ENCODE measurements around the gene HESX1. TPM values are rescaled to one million over a fixed set of nuclear protein-coding genes. Genes with fewer than 3 reads are reported as not detected.

The HESX1 gene
- total RNA-seq (under 1 TPM in 1 of 2 experiments, not detected in 1; 0.44 TPM), polyA plus RNA-seq (not detected)

GRCh38 chr3:57199895-57200297, at the start of gene HESX1:
Gene HESX1 (minus strand): TSS chr3:57199978. CDS start chr3:57199918, 60 bp downstream.
- no peaks in the 10 kb centered on the region for H3K36me3 ChIP-seq (ENCODE audit: insufficient read depth, low read length)
- no peaks in the 10 kb centered on the region for H3K9me3 ChIP-seq (ENCODE audit: low read length)
- H3K4me3 ChIP-seq (ENCODE audit: low read length) = no peak within 1 kb of the TSS
- peaks cover 9% of the 10 kb centered on the region for H3K27me3 ChIP-seq (ENCODE audit: insufficient read depth, low read length, poor library complexity, severe bottlenecking)
- peaks cover 13 to 18% of the 10 kb centered on the region in 2 donors for H3K27me3 Mint-ChIP-seq
- no peak within 1 kb of the TSS for H3K4me3 Mint-ChIP-seq
- H3K27ac ChIP-seq (ENCODE audit: low read depth, low read length) = no peak within 1 kb of the TSS
- H3K4me1 Mint-ChIP-seq = peaks cover 0 to 2% (median 0%) of the 10 kb centered on the region in 3 donors
- H3K36me3 Mint-ChIP-seq = no peaks in the 10 kb centered on the region
- CTCF ChIA-PET = no interaction called here
- no peaks in the 10 kb centered on the region for H3K4me1 ChIP-seq (ENCODE audit: insufficient read depth, low read length)
- POLR2A ChIA-PET = no interaction called here
- no peak for DNase-seq
- H3K27ac Mint-ChIP-seq = no peak within 1 kb of the TSS
- H3K9me3 Mint-ChIP-seq = peaks cover 0 to 4% (median 0%) of the 10 kb centered on the region in 5 donors

- Mint-ChIP-seq H3K36me3 (peaks cover 18 to 83% (median 28%) of the 10 kb centered on the region in 3 donors), H3K27me3 (no peaks in the 10 kb centered on the region), H3K4me3 (no peak overlapping the region), H3K27ac (no peak overlapping the region), H3K4me1 (no peaks in the 10 kb centered on the region), H3K9me3 (no peaks in the 10 kb centered on the region)
- no peaks in the 10 kb centered on the region for H3K4me1 ChIP-seq (ENCODE audit: insufficient read depth, low read length)
- no peaks in the 10 kb centered on the region for H3K27me3 ChIP-seq (ENCODE audit: insufficient read depth, low read length, poor library complexity, severe bottlenecking)
- no peak overlapping the region for H3K4me3 ChIP-seq (ENCODE audit: low read length)
- H3K27ac ChIP-seq (ENCODE audit: low read depth, low read length) = no peak overlapping the region
- DNase-seq = no peak
- H3K9me3 ChIP-seq (ENCODE audit: low read length) = no peaks in the 10 kb centered on the region
- H3K36me3 ChIP-seq (ENCODE audit: insufficient read depth, low read length) = peaks cover 26% of the 10 kb centered on the region
- POLR2A ChIA-PET = no interaction called here
- CTCF ChIA-PET = no interaction called here
These were observed 45.2 kb upstream of the HESX1 start for GRCh38 chr3:57244946-57245345.

GRCh38 chr3:57234613-57235575, 35.1 kb upstream of the HESX1 start:
- Mint-ChIP-seq H3K36me3 (peaks cover 8 to 31% (median 9%) of the 10 kb centered on the region in 3 donors), H3K4me3 (no peak overlapping the region), H3K9me3 (no peaks in the 10 kb centered on the region), H3K4me1 (peaks cover 5 to 47% (median 17%) of the 10 kb centered on the region in 3 donors), H3K27ac (no peak overlapping the region), H3K27me3 (no peaks in the 10 kb centered on the region)
- peaks cover 6% of the 10 kb centered on the region for H3K36me3 ChIP-seq (ENCODE audit: insufficient read depth, low read length)
- H3K4me3 ChIP-seq (ENCODE audit: low read length) = no peak overlapping the region
- CTCF ChIA-PET = no interaction called here
- H3K4me1 ChIP-seq (ENCODE audit: insufficient read depth, low read length) = no peaks in the 10 kb centered on the region
- POLR2A ChIA-PET = interaction anchor here (0.7 kb wide), 1 partner anchor 12 kb away, joined by 6 read pairs; no protein-coding TSS in a partner anchor
- H3K27me3 ChIP-seq (ENCODE audit: insufficient read depth, low read length, poor library complexity, severe bottlenecking) = no peaks in the 10 kb centered on the region
- no peak overlapping the region for H3K27ac ChIP-seq (ENCODE audit: low read depth, low read length)
- no peak for DNase-seq
- no peaks in the 10 kb centered on the region for H3K9me3 ChIP-seq (ENCODE audit: low read length)

- no peaks in the 10 kb centered on the region for H3K27me3 Mint-ChIP-seq
- CTCF ChIA-PET = interaction anchor here (0.9 kb wide), 1 partner anchor 464 kb away, joined by 3 read pairs; no protein-coding TSS in a partner anchor
- H3K4me1 ChIP-seq (ENCODE audit: insufficient read depth, low read length) = peaks cover 7% of the 10 kb centered on the region
- no peak overlapping the region for H3K27ac Mint-ChIP-seq
- no peak overlapping the region for H3K4me3 ChIP-seq (ENCODE audit: low read length)
- no peaks in the 10 kb centered on the region for H3K9me3 Mint-ChIP-seq
- H3K36me3 Mint-ChIP-seq = peaks cover 2 to 24% (median 4%) of the 10 kb centered on the region in 3 donors
- POLR2A ChIA-PET = interaction anchor here (0.7 kb wide), 1 partner anchor 11 kb away, joined by 6 read pairs; no protein-coding TSS in a partner anchor
- peaks cover 6% of the 10 kb centered on the region for H3K36me3 ChIP-seq (ENCODE audit: insufficient read depth, low read length)
- H3K27me3 ChIP-seq (ENCODE audit: insufficient read depth, low read length, poor library complexity, severe bottlenecking) = no peaks in the 10 kb centered on the region
- DNase-seq = no peak
- H3K4me1 Mint-ChIP-seq = peaks cover 12 to 58% (median 25%) of the 10 kb centered on the region in 3 donors
- H3K27ac ChIP-seq (ENCODE audit: low read depth, low read length) = no peak overlapping the region
- no peaks in the 10 kb centered on the region for H3K9me3 ChIP-seq (ENCODE audit: low read length)
- no peak overlapping the region for H3K4me3 Mint-ChIP-seq
These were observed 34.0 kb upstream of the HESX1 start for GRCh38 chr3:57233799-57234198.

- DNase-seq = no peak
- no peaks in the 10 kb centered on the region for H3K9me3 Mint-ChIP-seq
- no peak overlapping the region for H3K4me3 ChIP-seq (ENCODE audit: low read length)
- no peaks in the 10 kb centered on the region for H3K27me3 Mint-ChIP-seq
- POLR2A ChIA-PET = no interaction called here
- no peaks in the 10 kb centered on the region for H3K27me3 ChIP-seq (ENCODE audit: insufficient read depth, low read length, poor library complexity, severe bottlenecking)
- H3K9me3 ChIP-seq (ENCODE audit: low read length) = no peaks in the 10 kb centered on the region
- no peaks in the 10 kb centered on the region for H3K36me3 ChIP-seq (ENCODE audit: insufficient read depth, low read length)
- peaks cover 16 to 58% (median 39%) of the 10 kb centered on the region in 3 donors for H3K4me1 Mint-ChIP-seq
- peaks cover 17% of the 10 kb centered on the region for H3K4me1 ChIP-seq (ENCODE audit: insufficient read depth, low read length)
- H3K36me3 Mint-ChIP-seq = peaks cover 0 to 11% (median 0%) of the 10 kb centered on the region in 3 donors
- CTCF ChIA-PET = no interaction called here
- H3K27ac ChIP-seq (ENCODE audit: low read depth, low read length) = no peak overlapping the region
- peak overlapping the region in 2 of 8 donors; percentile 60 to 65 for H3K27ac Mint-ChIP-seq
- peak overlapping the region in 5 of 7 donors; percentile 12 to 96 (median 70) for H3K4me3 Mint-ChIP-seq
These were observed 30.2 kb upstream of the HESX1 start for GRCh38 chr3:57230006-57230405.

- peak overlapping the region; percentile 90 to 96 (median 93) for H3K4me3 Mint-ChIP-seq
- H3K27me3 Mint-ChIP-seq = no peaks in the 10 kb centered on the region
- no peaks in the 10 kb centered on the region for H3K9me3 Mint-ChIP-seq
- H3K4me1 ChIP-seq (ENCODE audit: insufficient read depth, low read length) = peaks cover 17% of the 10 kb centered on the region
- H3K27ac Mint-ChIP-seq = peak overlapping the region; percentile 21 to 96 (median 88)
- peaks cover 0 to 9% (median 0%) of the 10 kb centered on the region in 3 donors for H3K36me3 Mint-ChIP-seq
- peak; percentile 20 to 60 (median 39) for DNase-seq
- peak overlapping the region; percentile 45 for H3K27ac ChIP-seq (ENCODE audit: low read depth, low read length)
- ChIA-PET CTCF (interaction anchor here (1.0 to 3.0 kb wide), 3 partner anchors 15 to 369 kb away, joined by 3 to 9 read pairs (median 3); partner anchors contain the start of gene ARF4), POLR2A (interaction anchor here (0.5 to 1.0 kb wide), 5 partner anchors 169 to 697 kb away, joined by 3 read pairs; partner anchors contain the start of genes DENND6A and TASOR)
- H3K4me3 ChIP-seq (ENCODE audit: low read length) = peak overlapping the region; percentile 93
- H3K4me1 Mint-ChIP-seq = peaks cover 16 to 46% (median 33%) of the 10 kb centered on the region in 3 donors
- no peaks in the 10 kb centered on the region for H3K9me3 ChIP-seq (ENCODE audit: low read length)
- no peaks in the 10 kb centered on the region for H3K36me3 ChIP-seq (ENCODE audit: insufficient read depth, low read length)
- no peaks in the 10 kb centered on the region for H3K27me3 ChIP-seq (ENCODE audit: insufficient read depth, low read length, poor library complexity, severe bottlenecking)
These were observed 28.4 kb upstream of the HESX1 start for GRCh38 chr3:57227930-57228751.

- peaks cover 0 to 9% (median 0%) of the 10 kb centered on the region in 3 donors for H3K36me3 Mint-ChIP-seq
- DNase-seq = peak; percentile 81 to 88 (median 86)
- H3K9me3 Mint-ChIP-seq = no peaks in the 10 kb centered on the region
- H3K9me3 ChIP-seq (ENCODE audit: low read length) = no peaks in the 10 kb centered on the region
- peaks cover 0 to 1% of the 10 kb centered on the region in 2 donors for H3K27me3 Mint-ChIP-seq
- no peaks in the 10 kb centered on the region for H3K27me3 ChIP-seq (ENCODE audit: insufficient read depth, low read length, poor library complexity, severe bottlenecking)
- H3K4me3 Mint-ChIP-seq = peak within 1 kb of the TSS; percentile 90 to 96 (median 93)
- POLR2A ChIA-PET = interaction anchor here (0.5 to 1.0 kb wide), 4 partner anchors 170 to 698 kb away, joined by 3 read pairs; partner anchors contain the start of genes DENND6A and TASOR
- H3K27ac ChIP-seq (ENCODE audit: low read depth, low read length) = peak within 1 kb of the TSS; percentile 45
- H3K27ac Mint-ChIP-seq = peak within 1 kb of the TSS; percentile 42 to 96 (median 88)
- no peaks in the 10 kb centered on the region for H3K36me3 ChIP-seq (ENCODE audit: insufficient read depth, low read length)
- peaks cover 15 to 42% (median 31%) of the 10 kb centered on the region in 3 donors for H3K4me1 Mint-ChIP-seq
- peak within 1 kb of the TSS; percentile 93 for H3K4me3 ChIP-seq (ENCODE audit: low read length)
- H3K4me1 ChIP-seq (ENCODE audit: insufficient read depth, low read length) = peaks cover 17% of the 10 kb centered on the region
- CTCF ChIA-PET = interaction anchor here (1.0 to 3.0 kb wide), 3 partner anchors 16 to 370 kb away, joined by 3 to 9 read pairs (median 3); partner anchors contain the start of gene ARF4
These were observed 27.6 kb upstream of the HESX1 start, which contains the start of gene APPL1 for GRCh38 chr3:57227204-57227929. Gene APPL1 (plus strand): TSS chr3:57227729. CDS start chr3:57227884, 155 bp downstream.

All from CD8-positive, alpha-beta memory T cell (primary cell).